Kasumi-1 (cell line): Measurements from ENCODE around the gene LRFN2.

Experiments used
- DNase-seq, 2 experiments: peaks; one replicate each; lab custom pipeline; 2025; lab: John Stamatoyannopoulos, UW

Gene LRFN2

GRCh38 chr6:40349901-40350746, 237.0 kb downstream of the LRFN2 start:
- no peak for DNase-seq

GRCh38 chr6:40349123-40349900, 237.9 kb downstream of the LRFN2 start:
- no peak for DNase-seq

GRCh38 chr6:40348591-40348990, 238.6 kb downstream of the LRFN2 start:
- no peak for DNase-seq

GRCh38 chr6:40347571-40348011, 239.6 kb downstream of the LRFN2 start:
- no peak for DNase-seq

- no peak for DNase-seq
Measured at GRCh38 chr6:40346246-40346645, 240.9 kb downstream of the LRFN2 start.

- no peak for DNase-seq
Measured at GRCh38 chr6:40344566-40345167, 242.5 kb downstream of the LRFN2 start.

- DNase-seq, result no peak
Measured at GRCh38 chr6:40343877-40344565, 243.1 kb downstream of the LRFN2 start.

- DNase-seq, result no peak
Measured at GRCh38 chr6:40343318-40343876, 243.8 kb downstream of the LRFN2 start.

GRCh38 chr6:40342723-40343122, 244.4 kb downstream of the LRFN2 start:
- DNase-seq, result no peak

- no peak for DNase-seq
Measured at GRCh38 chr6:40341726-40342125, 245.4 kb downstream of the LRFN2 start.
